Gastrocnemius medialis (tissue), 4 donors: ENCODE measurements around the gene PRDM16.

Source experiments
- POLR2A ChIP-seq, 2 donors: fragments of 450-650 bp; IDR thresholded peaks; one replicate each; pipeline ENCODE4 v1.6.1; 2017; ENCODE audit warnings: antibody characterized with exemption in 2 of 2, mild to moderate bottlenecking in 2 of 2, moderate library complexity in 2 of 2
- TF ChIP-seq, protein P1 (sequence below), 5 experiments: fragments of 450-650 bp in 3 of 5; fragments of 200-600 bp in 2 of 5; sonication (generic) in 2 of 5; IDR thresholded peaks in 4 of 5; conservative IDR thresholded peaks in 1 of 5; 1 replicate in 4 of 5; 2 replicates in 1 of 5; pipeline ENCODE4 v1.5.1; 2016 to 2019; ENCODE audit warnings: antibody characterized with exemption in 5 of 5, mild to moderate bottlenecking in 3 of 5, moderate library complexity in 3 of 5

DNA sequence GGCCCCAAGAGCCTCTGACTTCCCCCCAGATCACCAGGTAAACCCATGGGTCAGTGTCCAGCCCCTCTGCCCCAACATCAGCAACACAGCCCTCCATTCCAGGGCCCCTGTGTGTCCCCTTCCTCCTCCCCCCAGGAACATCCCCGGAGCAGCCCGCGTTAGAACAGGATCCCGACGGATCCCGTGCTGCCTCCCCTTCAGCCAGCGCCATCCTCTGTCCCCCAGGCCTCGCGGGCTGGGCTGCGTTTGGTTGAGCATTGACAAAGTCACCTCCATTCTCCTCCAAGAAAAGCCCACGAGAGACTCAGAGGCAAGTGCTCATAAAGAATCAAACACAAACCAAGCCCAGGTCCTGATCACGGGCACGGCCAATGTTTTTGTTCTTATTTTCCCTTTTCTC is 225.4 kb downstream of the PRDM16 start:
- no peak for TF ChIP-seq POLR2A (IDR thresholded peaks at IDR 0.05)
- TF ChIP-seq, protein P1, sequence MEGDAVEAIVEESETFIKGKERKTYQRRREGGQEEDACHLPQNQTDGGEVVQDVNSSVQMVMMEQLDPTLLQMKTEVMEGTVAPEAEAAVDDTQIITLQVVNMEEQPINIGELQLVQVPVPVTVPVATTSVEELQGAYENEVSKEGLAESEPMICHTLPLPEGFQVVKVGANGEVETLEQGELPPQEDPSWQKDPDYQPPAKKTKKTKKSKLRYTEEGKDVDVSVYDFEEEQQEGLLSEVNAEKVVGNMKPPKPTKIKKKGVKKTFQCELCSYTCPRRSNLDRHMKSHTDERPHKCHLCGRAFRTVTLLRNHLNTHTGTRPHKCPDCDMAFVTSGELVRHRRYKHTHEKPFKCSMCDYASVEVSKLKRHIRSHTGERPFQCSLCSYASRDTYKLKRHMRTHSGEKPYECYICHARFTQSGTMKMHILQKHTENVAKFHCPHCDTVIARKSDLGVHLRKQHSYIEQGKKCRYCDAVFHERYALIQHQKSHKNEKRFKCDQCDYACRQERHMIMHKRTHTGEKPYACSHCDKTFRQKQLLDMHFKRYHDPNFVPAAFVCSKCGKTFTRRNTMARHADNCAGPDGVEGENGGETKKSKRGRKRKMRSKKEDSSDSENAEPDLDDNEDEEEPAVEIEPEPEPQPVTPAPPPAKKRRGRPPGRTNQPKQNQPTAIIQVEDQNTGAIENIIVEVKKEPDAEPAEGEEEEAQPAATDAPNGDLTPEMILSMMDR (IDR thresholded peaks at IDR 0.05 in 4 of 5, conservative IDR thresholded peaks at IDR 0.05 in 1 of 5) = no peak
